GM23338 (cell line): Measurements from ENCODE around the gene THSD4.

Experiments used
- CREB1 ChIP-seq: fragments of 250-450 bp; sonication (Bioruptor Pico); IDR thresholded peaks from 2 replicates; pipeline ENCODE4 v1.5.0; 2020; ENCODE audit warnings: low read depth, mild to moderate bottlenecking, moderate library complexity
- EZH2 ChIP-seq: fragments of 200-600 bp; sonication (generic); IDR thresholded peaks from one replicate; pipeline ENCODE4 v1.8.0; 2017; ENCODE audit warnings: antibody characterized with exemption, mild to moderate bottlenecking, low read depth; ENCODE audit not compliant: unreplicated experiment
- EZH2phosphoT487 ChIP-seq: fragments of 200-600 bp; sonication (generic); IDR thresholded peaks from one replicate; pipeline ENCODE4 v1.8.1; 2018; ENCODE audit warnings: antibody characterized with exemption; ENCODE audit not compliant: unreplicated experiment
- NANOG ChIP-seq: IDR thresholded peaks from 2 replicates; pipeline ENCODE4 v1.6.1; 2016; ENCODE audit warnings: antibody characterized with exemption, borderline replicate concordance
- POLR2AphosphoS5 ChIP-seq: IDR thresholded peaks from 2 replicates; pipeline ENCODE4 v1.6.1; 2016; ENCODE audit warnings: antibody characterized with exemption, low read depth
- STAT1 ChIP-seq: IDR thresholded peaks from one replicate; pipeline ENCODE4 v1.6.1; 2016; ENCODE audit warnings: antibody characterized with exemption; ENCODE audit not compliant: unreplicated experiment
- ZNF331 ChIP-seq: fragments of 250-450 bp; sonication (Bioruptor Pico); IDR thresholded peaks from 2 replicates; pipeline ENCODE4 v1.5.0; 2020; ENCODE audit warnings: low read depth, mild to moderate bottlenecking, moderate library complexity
- TF ChIP-seq, protein P1 (sequence below), 2 experiments: fragments of 200-600 bp in 1 of 2; sonication (generic) in 1 of 2; conservative IDR thresholded peaks; 2 replicates each; pipeline versions ENCODE4 v1.5.1 to v1.6.1; 2016 to 2017; ENCODE audit warnings: antibody characterized with exemption in 2 of 2, low read depth in 2 of 2, mild to moderate bottlenecking in 2 of 2, moderate library complexity in 1 of 2
- TF ChIP-seq, protein P2 (sequence below): IDR thresholded peaks from one replicate; pipeline ENCODE4 v1.6.1; 2018; ENCODE audit warnings: antibody characterized with exemption; ENCODE audit not compliant: unreplicated experiment

DNA sequence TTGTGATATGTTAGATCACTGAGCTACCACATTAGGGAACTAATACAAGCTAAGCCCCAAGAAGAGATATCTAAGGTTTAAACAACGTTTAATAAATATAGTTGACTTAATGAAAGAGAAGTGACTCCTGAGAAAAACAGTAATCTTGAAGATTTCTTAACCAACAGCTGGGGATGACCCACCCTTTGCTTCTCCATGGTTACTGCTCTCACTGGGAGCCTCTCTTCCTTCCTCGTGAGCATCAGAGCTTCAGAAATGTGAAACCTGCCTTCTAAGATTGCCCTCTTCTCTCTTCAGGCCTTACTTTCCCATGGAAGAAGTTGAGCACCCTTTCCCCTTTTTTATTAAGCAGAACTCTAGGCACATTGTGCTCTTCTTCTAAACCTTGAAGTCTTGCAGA lies 562.9 kb downstream of the THSD4 start:
- TF ChIP-seq, protein P1, sequence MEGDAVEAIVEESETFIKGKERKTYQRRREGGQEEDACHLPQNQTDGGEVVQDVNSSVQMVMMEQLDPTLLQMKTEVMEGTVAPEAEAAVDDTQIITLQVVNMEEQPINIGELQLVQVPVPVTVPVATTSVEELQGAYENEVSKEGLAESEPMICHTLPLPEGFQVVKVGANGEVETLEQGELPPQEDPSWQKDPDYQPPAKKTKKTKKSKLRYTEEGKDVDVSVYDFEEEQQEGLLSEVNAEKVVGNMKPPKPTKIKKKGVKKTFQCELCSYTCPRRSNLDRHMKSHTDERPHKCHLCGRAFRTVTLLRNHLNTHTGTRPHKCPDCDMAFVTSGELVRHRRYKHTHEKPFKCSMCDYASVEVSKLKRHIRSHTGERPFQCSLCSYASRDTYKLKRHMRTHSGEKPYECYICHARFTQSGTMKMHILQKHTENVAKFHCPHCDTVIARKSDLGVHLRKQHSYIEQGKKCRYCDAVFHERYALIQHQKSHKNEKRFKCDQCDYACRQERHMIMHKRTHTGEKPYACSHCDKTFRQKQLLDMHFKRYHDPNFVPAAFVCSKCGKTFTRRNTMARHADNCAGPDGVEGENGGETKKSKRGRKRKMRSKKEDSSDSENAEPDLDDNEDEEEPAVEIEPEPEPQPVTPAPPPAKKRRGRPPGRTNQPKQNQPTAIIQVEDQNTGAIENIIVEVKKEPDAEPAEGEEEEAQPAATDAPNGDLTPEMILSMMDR (conservative IDR thresholded peaks at IDR 0.05; ENCODE audit: low read depth in 2 of 2), result no peak
- TF ChIP-seq EZH2phosphoT487 (no peak), POLR2AphosphoS5 (no peak), EZH2 (no peak), NANOG (no peak), CREB1 (CRISPR knock-in tag) (no peak), ZNF331 (no peak), STAT1 (no peak)
- TF ChIP-seq, protein P2, sequence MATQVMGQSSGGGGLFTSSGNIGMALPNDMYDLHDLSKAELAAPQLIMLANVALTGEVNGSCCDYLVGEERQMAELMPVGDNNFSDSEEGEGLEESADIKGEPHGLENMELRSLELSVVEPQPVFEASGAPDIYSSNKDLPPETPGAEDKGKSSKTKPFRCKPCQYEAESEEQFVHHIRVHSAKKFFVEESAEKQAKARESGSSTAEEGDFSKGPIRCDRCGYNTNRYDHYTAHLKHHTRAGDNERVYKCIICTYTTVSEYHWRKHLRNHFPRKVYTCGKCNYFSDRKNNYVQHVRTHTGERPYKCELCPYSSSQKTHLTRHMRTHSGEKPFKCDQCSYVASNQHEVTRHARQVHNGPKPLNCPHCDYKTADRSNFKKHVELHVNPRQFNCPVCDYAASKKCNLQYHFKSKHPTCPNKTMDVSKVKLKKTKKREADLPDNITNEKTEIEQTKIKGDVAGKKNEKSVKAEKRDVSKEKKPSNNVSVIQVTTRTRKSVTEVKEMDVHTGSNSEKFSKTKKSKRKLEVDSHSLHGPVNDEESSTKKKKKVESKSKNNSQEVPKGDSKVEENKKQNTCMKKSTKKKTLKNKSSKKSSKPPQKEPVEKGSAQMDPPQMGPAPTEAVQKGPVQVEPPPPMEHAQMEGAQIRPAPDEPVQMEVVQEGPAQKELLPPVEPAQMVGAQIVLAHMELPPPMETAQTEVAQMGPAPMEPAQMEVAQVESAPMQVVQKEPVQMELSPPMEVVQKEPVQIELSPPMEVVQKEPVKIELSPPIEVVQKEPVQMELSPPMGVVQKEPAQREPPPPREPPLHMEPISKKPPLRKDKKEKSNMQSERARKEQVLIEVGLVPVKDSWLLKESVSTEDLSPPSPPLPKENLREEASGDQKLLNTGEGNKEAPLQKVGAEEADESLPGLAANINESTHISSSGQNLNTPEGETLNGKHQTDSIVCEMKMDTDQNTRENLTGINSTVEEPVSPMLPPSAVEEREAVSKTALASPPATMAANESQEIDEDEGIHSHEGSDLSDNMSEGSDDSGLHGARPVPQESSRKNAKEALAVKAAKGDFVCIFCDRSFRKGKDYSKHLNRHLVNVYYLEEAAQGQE, result no peak
